Measurements from ENCODE around the gene DNAJA4. TPM values are rescaled to one million over a fixed set of nuclear protein-coding genes. Genes with fewer than 3 reads are reported as not detected.

The DNAJA4 gene
- total RNA-seq, 2 experiments from 2014 or later = not detected

DNA sequence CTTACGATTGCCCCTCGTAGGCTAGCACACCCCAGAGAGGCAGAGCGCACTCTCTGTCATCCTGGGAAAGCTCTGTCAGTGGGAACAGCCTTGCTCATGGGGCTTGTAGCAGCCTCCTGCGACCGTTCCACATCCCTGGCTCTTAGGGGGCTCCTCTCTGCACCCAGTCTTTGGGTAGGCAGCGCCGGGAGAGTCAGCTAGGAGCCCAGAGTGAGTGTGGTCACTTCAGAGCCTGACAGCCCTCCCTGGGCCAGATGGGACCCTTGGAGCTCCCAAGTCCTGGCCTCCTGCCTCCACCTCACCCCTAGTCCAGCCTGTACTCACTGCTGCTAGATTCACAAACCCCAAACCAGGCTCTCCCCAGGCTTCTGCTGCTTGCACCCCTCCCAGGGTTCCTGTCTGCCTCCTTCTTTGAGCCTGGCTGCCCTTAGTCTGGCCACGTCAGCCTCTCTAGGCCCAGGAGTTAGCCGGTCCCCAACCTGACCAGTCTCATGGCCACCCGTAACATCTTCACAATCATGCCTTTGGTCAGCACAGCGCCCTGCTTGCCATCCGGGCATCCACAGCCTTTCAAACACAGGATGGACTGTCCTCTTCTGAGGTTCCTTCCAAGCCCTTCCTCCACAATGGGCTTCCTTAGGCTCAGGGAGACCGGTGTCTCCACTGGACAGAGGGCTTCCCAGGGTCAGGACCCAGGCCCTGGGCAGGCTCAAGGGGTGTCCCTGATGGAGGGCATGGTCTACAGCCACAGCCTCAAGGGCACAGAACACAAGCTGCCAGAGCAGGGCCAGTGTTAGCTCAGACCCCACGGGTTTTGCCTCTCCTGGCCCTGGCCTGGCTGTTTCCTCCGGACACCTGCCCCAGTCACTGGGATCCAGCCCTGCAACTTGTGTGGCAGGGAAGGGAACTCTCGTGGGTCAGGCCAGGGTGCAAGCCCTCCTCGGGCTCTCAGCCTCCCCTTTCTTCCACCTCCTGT is 34.6 kb upstream of the DNAJA4 start:
- H4K20me1 ChIP-seq (ENCODE audit: insufficient read depth, low read length) = no peaks in the 10 kb centered on the region
- H3K9me2 ChIP-seq (ENCODE audit: insufficient read depth, low read length) = no peaks in the 10 kb centered on the region
- H3K4me1 ChIP-seq (ENCODE audit: insufficient read depth, low read length, poor library complexity, severe bottlenecking) = no peaks in the 10 kb centered on the region
- no peaks in the 10 kb centered on the region for H3K79me2 ChIP-seq (ENCODE audit: insufficient read depth, low read depth, low read length)
- H3K4me3 ChIP-seq (ENCODE audit: low read depth, low read length, poor library complexity, severe bottlenecking) = no peak overlapping the region
- H3K4me2 ChIP-seq (ENCODE audit: low read length) = no peak overlapping the region
- POLR2A ChIA-PET = no interaction called here
- no peak overlapping the region for H2AFZ ChIP-seq (ENCODE audit: low read length)
- CTCF ChIA-PET (ENCODE audit: unreplicated experiment) = no interaction called here
- no peaks in the 10 kb centered on the region for H3K36me3 ChIP-seq (ENCODE audit: insufficient read depth, low read length)
- H3K27ac ChIP-seq (ENCODE audit: low read depth, low read length, poor library complexity, severe bottlenecking) = no peak overlapping the region
- TF ChIP-seq EZH2phosphoT487 (IDR thresholded peaks at IDR 0.05; ENCODE audit: borderline replicate concordance, low read depth, low read length) = no peak
- TF ChIP-seq, protein P1, sequence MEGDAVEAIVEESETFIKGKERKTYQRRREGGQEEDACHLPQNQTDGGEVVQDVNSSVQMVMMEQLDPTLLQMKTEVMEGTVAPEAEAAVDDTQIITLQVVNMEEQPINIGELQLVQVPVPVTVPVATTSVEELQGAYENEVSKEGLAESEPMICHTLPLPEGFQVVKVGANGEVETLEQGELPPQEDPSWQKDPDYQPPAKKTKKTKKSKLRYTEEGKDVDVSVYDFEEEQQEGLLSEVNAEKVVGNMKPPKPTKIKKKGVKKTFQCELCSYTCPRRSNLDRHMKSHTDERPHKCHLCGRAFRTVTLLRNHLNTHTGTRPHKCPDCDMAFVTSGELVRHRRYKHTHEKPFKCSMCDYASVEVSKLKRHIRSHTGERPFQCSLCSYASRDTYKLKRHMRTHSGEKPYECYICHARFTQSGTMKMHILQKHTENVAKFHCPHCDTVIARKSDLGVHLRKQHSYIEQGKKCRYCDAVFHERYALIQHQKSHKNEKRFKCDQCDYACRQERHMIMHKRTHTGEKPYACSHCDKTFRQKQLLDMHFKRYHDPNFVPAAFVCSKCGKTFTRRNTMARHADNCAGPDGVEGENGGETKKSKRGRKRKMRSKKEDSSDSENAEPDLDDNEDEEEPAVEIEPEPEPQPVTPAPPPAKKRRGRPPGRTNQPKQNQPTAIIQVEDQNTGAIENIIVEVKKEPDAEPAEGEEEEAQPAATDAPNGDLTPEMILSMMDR (conservative IDR thresholded peaks at IDR 0.05; ENCODE audit: low read length) = no peak
- no peak for DNase-seq (ENCODE audit: low spot score)
- intact Hi-C loops (cut with micrococcal nuclease; ENCODE audit: unreplicated experiment) = no loop called here
- no peaks in the 10 kb centered on the region for H3K9me3 ChIP-seq (ENCODE audit: low read length)
- BruUV-seq (replicated peaks) = no TSS peak

DNA sequence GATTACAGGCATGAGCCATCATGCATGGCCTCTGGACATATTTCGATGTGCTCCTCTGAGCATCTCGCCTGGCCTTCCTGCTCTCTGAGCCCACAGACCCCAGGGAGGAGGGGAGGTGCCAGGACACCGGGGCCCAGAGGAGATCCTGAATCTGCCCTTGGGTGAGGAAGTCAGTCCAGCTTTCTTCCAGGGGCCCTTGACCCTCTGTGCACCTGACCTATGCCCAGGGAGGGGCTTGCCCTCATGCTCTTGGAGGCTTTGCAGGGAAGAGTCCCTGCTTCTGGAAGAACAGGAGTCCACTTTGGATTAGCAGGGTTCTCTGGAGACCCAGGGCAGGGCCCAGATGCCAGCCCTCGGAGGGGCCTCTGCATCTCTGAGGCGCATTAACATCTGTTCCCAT is 31.4 kb upstream of the DNAJA4 start:
- TF ChIP-seq, protein P1 (conservative IDR thresholded peaks at IDR 0.05; ENCODE audit: low read length) = no peak
- TF ChIP-seq EZH2phosphoT487 (IDR thresholded peaks at IDR 0.05; ENCODE audit: borderline replicate concordance, low read depth, low read length) = no peak
- Histone ChIP-seq H3K27ac (ENCODE audit: low read depth, low read length, poor library complexity, severe bottlenecking) (no peak overlapping the region), H3K36me3 (ENCODE audit: insufficient read depth, low read length) (no peaks in the 10 kb centered on the region), H2AFZ (ENCODE audit: low read length) (no peak overlapping the region), H3K9me3 (ENCODE audit: low read length) (no peaks in the 10 kb centered on the region), H4K20me1 (ENCODE audit: insufficient read depth, low read length) (no peaks in the 10 kb centered on the region), H3K79me2 (ENCODE audit: insufficient read depth, low read depth, low read length) (no peaks in the 10 kb centered on the region), H3K4me3 (ENCODE audit: low read depth, low read length, poor library complexity, severe bottlenecking) (no peak overlapping the region), H3K9me2 (ENCODE audit: insufficient read depth, low read length) (no peaks in the 10 kb centered on the region), H3K4me2 (ENCODE audit: low read length) (no peak overlapping the region), H3K4me1 (ENCODE audit: insufficient read depth, low read length, poor library complexity, severe bottlenecking) (no peaks in the 10 kb centered on the region)
- ChIA-PET CTCF (ENCODE audit: unreplicated experiment) (interaction anchor here (0.6 kb wide), 1 partner anchor 176 kb away, joined by 14 read pairs; no protein-coding TSS in a partner anchor), POLR2A (no interaction called here)
- intact Hi-C loops (cut with micrococcal nuclease; ENCODE audit: unreplicated experiment) = no loop called here
- DNase-seq (ENCODE audit: low spot score) = no peak
- BruUV-seq (replicated peaks) = no TSS peak

DNA sequence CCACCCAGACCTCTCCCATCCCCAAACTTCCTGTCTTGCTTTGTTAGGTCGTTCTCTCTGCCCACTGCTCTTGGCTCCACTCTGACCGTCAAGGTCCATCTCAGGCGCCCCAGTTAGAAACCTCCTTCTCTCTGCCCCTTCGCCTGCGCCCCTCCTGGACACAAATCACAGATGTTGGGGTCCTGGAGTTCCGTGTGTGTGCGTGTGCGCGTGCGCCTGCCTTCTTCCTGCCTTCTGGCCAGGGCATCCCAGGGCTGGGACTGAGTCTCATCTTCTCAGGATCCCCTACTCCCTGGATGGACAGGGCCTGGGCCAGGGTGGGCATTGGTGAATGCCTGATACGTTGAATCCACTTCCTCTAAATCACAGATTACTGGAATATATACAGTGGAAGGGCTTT is 30.9 kb upstream of the DNAJA4 start:
- no peaks in the 10 kb centered on the region for H3K79me2 ChIP-seq (ENCODE audit: insufficient read depth, low read depth, low read length)
- ChIA-PET CTCF (ENCODE audit: unreplicated experiment) (no interaction called here), POLR2A (no interaction called here)
- DNase-seq (ENCODE audit: low spot score) = no peak
- H4K20me1 ChIP-seq (ENCODE audit: insufficient read depth, low read length) = no peaks in the 10 kb centered on the region
- no peak overlapping the region for H3K27ac ChIP-seq (ENCODE audit: low read depth, low read length, poor library complexity, severe bottlenecking)
- no peak overlapping the region for H2AFZ ChIP-seq (ENCODE audit: low read length)
- no peaks in the 10 kb centered on the region for H3K4me1 ChIP-seq (ENCODE audit: insufficient read depth, low read length, poor library complexity, severe bottlenecking)
- H3K9me3 ChIP-seq (ENCODE audit: low read length) = no peaks in the 10 kb centered on the region
- H3K4me2 ChIP-seq (ENCODE audit: low read length) = no peak overlapping the region
- no peak overlapping the region for H3K4me3 ChIP-seq (ENCODE audit: low read depth, low read length, poor library complexity, severe bottlenecking)
- TF ChIP-seq, protein P1 (conservative IDR thresholded peaks at IDR 0.05; ENCODE audit: low read length) = no peak
- no peak for TF ChIP-seq EZH2phosphoT487 (IDR thresholded peaks at IDR 0.05; ENCODE audit: borderline replicate concordance, low read depth, low read length)
- intact Hi-C loops (cut with micrococcal nuclease; ENCODE audit: unreplicated experiment) = no loop called here
- no peaks in the 10 kb centered on the region for H3K9me2 ChIP-seq (ENCODE audit: insufficient read depth, low read length)
- no TSS peak for BruUV-seq (replicated peaks)
- H3K36me3 ChIP-seq (ENCODE audit: insufficient read depth, low read length) = no peaks in the 10 kb centered on the region
